ENCODE data around the gene S100A6.

- TF ChIP-seq, protein P1, sequence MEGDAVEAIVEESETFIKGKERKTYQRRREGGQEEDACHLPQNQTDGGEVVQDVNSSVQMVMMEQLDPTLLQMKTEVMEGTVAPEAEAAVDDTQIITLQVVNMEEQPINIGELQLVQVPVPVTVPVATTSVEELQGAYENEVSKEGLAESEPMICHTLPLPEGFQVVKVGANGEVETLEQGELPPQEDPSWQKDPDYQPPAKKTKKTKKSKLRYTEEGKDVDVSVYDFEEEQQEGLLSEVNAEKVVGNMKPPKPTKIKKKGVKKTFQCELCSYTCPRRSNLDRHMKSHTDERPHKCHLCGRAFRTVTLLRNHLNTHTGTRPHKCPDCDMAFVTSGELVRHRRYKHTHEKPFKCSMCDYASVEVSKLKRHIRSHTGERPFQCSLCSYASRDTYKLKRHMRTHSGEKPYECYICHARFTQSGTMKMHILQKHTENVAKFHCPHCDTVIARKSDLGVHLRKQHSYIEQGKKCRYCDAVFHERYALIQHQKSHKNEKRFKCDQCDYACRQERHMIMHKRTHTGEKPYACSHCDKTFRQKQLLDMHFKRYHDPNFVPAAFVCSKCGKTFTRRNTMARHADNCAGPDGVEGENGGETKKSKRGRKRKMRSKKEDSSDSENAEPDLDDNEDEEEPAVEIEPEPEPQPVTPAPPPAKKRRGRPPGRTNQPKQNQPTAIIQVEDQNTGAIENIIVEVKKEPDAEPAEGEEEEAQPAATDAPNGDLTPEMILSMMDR (IDR thresholded peaks at IDR 0.05), result no peak
- TF ChIP-seq POLR2A (IDR thresholded peaks at IDR 0.05), result no peak
Measured at GRCh38 chr1:153488731-153489130, 47.1 kb downstream of the S100A6 start.

All from breast epithelium (tissue), 3 donors.